Hepatocyte (in vitro differentiated cells): ENCODE measurements around the gene NUP58.

Experiments used
- CTCF ChIP-seq: fragments of 200-600 bp; sonication (generic); IDR thresholded peaks from 2 replicates; pipeline ENCODE4 v1.5.1; 2016; ENCODE audit warnings: antibody characterized with exemption, mild to moderate bottlenecking; ENCODE audit not compliant: poor library complexity
- EZH2 ChIP-seq: fragments of 200-600 bp; sonication (generic); IDR thresholded peaks from 2 replicates; pipeline ENCODE4 v1.6.1; 2016; ENCODE audit warnings: antibody characterized with exemption, mild to moderate bottlenecking, borderline replicate concordance
- EZH2phosphoT487 ChIP-seq: fragments of 200-600 bp; sonication (generic); IDR thresholded peaks from one replicate; pipeline ENCODE4 v1.6.1; 2018; ENCODE audit warnings: antibody characterized with exemption, mild to moderate bottlenecking, low read depth, moderate library complexity; ENCODE audit not compliant: unreplicated experiment, severe bottlenecking

- no peak for TF ChIP-seq CTCF
- TF ChIP-seq EZH2: no peak
- no peak for TF ChIP-seq EZH2phosphoT487
Measured at GRCh38 chr13:25371158-25371874, 69.9 kb downstream of the NUP58 start.
